ENCODE measurements around the gene NOSIP.

NOSIP gene

DNA sequence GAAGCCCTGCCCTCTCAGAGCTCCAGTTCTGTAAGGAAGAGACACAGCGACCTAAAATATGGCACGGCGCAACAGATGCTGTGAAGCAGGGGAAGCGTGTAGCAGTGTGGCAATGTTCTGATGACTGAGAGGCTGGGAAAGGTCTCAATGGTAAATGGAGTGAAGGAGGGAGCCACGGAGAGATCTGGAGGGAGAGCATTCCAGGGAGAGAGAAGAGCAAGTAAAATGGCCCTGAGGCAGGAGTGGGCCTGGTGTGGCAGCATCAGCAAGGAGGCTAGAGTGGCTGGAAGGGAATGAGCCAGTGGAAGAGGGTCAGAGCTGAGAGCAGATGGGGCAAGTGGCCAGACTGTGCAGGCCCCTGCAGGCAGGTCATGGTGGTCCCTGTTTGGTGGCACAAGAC is 36.2 kb downstream of the NOSIP start:
- DNase-seq (ENCODE audit: low spot score), result no peak

DNA sequence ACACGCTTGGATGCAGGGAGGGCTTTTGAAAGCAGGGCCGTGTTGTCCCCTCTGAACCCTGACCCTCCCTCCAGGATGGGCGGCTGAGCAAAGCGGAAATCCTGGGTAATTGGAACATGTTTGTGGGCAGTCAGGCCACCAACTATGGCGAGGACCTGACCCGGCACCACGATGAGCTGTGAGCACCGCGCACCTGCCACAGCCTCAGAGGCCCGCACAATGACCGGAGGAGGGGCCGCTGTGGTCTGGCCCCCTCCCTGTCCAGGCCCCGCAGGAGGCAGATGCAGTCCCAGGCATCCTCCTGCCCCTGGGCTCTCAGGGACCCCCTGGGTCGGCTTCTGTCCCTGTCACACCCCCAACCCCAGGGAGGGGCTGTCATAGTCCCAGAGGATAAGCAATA is 37.3 kb downstream of the NOSIP start:
- no peak for DNase-seq (ENCODE audit: low spot score)

DNA sequence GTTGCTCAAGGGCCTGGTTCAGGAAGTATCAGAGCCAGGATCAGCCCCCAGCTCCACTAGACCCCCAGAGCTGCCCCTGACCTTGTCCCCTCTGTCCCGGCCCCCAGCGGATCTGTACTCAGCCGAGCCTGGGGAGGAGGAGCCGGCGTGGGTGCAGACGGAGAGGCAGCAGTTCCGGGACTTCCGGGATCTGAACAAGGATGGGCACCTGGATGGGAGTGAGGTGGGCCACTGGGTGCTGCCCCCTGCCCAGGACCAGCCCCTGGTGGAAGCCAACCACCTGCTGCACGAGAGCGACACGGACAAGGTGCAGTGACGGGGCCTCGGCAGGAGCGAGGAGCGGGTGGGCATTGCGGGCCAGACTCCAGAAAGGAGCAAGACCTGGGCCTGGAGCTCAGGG is 37.9 kb downstream of the NOSIP start:
- no peak for DNase-seq (ENCODE audit: low spot score)

DNA sequence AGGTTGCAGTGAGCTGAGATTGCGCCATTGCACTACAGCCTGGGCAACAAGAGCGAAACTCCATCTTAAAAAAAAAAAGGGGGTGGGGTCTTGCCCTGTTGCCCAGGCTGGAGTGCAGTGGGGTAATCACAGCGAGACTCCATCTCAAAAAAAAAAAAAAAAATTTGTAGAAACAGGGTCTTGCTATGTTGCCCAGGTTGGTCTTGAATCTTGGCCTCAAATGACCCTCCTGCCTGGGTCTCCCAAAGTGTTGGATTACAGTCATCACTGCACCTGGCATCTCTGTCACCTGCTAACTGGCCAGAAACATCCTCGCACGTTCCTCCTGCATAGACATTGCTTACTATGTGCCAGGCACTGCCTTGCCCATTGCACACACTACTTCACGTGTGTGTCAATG is 38.4 kb downstream of the NOSIP start:
- DNase-seq (ENCODE audit: low spot score), result no peak

DNA sequence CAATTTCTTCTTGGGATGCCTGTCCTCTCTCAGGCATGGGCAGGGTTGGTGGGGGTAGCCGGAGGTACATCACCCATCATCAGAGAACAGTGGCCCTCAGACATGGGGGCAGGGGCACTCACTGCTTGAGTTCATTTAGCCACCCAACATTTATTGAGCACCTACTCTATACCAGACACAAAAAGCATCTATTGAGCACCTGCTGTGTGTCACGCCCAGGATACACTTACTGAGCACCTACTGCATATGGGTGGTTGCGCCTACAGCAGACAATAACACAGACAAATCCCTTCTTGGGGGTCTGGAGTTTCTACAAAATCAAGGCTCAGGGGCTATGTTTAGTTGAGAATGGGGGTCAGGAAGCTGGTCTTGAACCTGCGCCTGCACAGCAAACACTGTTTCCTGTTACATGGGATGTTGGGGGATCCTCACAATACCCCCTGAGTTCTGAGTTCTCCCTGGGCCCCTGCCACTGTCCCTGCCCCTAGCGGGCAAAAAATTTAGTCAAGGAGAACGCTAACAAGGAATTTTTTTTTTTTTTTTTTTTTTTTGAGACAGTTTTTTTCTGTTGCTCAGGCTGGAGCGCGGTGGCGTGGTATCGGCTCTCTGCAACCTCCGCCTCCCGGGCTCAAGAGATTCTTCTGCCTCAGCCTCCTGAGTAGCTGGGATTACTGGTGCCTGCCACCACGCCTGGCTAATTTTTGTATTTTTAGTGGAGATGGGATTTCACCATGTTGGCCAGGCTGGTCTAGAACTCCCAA is 41.0 kb downstream of the NOSIP start:
- no peak for DNase-seq (ENCODE audit: low spot score)

DNA sequence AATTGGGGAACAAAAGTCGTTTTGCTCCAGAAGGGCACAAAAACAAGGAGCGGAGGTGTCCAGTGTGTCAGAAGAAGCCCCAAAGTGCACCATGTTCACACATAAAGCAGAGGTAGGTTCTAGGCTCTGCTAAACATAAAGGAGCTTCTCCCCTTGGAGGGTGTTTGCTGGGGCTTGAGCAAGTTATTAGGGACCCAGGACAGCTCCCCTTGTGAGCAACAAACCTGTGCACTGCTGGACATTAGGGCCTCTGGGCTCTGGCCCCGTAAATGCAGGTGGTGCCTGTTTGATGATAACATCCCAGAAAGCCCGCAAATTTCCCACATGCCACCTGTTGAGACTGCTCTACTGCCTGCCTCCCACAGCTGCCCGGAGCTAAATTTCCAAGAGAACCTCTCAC is 41.7 kb downstream of the NOSIP start:
- DNase-seq (ENCODE audit: low spot score), result no peak

DNA sequence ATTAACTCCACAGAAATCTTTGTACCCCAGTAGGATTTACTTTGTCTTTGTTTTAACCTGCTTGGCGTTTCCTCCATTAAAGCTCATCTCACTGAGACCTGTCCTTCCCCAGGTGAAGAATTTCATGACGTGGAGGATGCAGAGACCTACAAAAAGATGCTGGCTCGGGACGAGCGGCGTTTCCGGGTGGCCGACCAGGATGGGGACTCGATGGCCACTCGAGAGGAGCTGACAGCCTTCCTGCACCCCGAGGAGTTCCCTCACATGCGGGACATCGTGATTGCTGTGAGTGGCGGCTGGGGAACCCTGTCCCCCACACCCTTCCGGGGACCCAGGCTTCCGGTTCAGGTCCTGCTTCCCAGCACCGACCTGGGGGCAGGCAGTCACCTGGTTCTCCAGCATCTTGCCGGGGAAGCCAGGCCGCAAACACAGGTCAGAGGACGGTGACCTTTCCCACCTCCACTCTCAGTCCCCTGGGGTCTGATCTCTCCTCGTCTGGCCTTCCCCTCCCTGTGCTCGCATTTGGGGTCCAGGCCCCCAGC is 43.4 kb downstream of the NOSIP start:
- no peak for DNase-seq (ENCODE audit: low spot score)

DNA sequence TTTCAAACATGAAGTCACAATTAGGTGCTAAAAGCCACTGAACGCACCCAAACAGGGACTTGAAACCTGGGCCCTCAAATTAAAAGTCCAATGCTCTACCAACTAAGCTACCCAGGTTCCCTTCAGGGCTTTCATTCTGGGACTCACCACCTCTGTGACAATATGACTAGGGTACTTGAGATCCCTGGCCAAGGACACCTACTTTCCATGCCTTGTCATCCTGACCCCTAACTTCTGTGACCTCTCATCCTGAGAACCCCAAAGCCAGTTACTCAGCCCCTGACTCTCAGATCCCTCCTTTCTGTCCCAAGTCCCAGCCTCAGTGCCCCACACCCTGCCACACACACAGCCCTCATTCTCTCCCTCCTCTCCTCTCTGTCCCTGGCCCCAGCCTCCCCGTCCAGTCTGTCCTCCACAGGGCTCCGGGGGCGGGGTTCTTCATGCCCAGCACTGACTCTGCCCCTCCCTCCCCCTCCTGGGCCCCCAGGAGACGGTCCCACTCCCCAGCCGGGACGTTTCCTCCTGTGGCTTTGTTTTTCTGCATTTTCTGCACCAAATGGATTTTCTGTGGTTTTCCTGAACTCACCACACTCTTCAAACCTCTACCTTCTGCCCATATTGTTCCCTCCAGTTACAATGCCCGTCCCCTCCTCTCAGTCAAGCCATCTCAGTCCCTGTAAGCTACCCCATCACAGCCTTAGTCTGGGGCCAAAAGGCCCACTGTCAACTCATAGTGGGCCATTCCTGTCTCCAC is 45.5 kb downstream of the NOSIP start:
- DNase-seq (ENCODE audit: low spot score), result no peak

DNA sequence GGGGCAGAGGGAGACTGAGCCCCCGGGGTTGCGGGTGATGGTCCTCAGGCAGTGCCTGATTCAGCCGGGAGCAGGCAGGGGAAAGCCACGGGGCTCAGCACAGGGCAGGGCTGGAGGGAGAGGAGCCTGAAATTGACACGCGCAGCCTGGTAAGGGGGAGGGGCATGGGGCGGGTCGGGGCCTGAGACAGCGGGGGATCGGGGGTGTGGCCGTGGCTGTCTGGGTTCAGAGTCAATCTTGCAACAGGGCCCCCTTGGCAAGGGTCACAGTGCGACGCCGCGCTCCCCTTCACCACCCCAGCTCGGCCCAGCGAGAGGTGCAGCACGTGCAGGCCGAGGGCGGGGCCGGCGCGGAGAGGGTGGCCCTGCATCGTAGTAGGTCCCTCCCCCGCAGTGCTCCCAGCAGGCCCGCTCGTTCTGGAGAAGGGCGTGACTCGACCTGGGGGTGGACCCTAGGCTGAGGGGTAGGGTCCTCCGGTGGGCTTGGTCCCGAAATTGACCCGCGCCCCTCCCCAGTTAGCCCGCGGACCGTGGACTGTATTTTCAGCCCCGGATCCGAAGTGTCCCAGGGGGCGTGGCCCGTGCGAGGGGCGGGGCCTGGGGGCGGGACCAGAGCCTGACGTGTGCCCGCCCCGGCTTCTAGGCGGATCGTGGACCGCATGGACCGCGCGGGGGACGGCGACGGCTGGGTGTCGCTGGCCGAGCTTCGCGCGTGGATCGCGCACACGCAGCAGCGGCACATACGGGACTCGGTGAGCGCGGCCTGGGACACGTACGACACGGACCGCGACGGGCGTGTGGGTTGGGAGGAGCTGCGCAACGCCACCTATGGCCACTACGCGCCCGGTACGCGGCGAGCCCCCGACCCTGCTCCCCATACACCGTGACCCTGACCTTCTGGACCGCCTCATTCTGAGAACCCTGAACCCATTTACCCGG is 46.5 kb downstream of the NOSIP start:
- peak; percentile 46 for DNase-seq (ENCODE audit: low spot score)

DNA sequence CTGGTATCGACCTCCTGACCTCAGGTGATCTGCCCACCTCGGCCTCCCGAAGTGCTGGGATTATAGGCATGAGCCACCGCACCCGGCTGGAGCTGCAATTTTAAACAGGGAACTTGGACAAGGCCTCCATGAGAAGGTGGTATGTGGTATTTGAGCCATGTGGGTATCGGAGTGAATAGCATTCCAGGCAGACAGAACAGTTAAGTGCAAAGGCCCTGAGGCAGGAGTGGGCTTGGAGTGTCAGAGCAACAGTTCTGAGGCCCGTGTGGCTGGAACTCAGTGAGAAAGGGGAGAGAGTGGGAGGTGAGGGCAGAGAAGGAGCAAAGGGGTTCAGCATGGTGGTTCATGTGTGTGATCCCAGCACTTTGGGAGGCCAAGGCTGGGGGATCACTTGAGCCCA is 49.6 kb downstream of the NOSIP start:
- no peak for DNase-seq (ENCODE audit: low spot score)

DNA sequence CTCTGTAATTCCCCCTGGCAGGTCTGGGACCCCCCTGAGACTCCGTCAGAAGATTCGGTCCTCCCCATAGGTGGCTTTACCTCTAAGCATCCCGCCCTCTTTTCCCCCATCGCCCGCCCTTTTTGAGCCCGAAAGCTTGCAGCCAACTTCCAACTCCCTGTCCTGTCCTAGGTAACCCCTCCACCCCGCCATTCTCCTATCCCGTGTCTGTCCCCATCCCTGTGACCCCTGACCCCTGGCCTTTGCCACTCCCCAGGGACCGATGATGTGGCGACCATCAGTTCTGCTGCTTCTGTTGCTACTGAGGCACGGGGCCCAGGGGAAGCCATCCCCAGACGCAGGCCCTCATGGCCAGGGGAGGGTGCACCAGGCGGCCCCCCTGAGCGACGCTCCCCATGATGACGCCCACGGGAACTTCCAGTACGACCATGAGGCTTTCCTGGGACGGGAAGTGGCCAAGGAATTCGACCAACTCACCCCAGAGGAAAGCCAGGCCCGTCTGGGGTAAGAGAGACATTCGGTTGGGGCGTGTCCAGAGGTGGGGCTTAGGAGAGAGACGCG is 52.1 kb downstream of the NOSIP start:
- no peak for DNase-seq (ENCODE audit: low spot score)

DNA sequence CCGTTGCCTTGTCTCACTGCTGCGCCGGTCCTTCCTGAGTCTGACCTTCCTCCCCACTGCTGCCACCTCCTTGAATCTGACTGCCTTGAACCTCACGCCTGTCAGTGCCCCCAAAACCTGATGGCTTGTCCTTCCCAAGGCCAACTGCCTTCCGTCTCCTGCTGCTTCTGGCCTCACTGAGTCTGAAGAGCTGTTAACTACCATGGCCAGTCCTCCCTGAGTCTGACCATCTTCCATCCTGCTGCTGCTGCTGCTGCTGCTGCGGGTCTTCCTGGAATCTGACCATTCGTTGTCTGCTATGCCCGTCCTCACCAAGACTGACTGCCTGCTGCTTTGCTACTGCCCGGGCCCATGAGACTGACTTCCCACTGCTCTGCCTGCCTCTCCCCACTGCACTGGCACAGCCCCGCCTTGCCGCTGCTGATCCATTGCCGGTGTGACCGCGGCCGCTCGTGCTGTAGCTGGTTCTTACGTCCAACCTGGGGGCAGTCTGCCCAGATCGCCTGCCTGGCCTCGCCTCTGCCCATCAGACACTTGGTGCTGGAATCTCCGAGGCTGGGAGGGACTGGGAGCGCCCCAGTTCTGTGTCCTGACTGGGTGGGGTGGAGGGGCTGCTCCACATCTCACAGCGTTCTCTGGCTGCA is 55.4 kb downstream of the NOSIP start:
- no peak for DNase-seq (ENCODE audit: low spot score)

DNA sequence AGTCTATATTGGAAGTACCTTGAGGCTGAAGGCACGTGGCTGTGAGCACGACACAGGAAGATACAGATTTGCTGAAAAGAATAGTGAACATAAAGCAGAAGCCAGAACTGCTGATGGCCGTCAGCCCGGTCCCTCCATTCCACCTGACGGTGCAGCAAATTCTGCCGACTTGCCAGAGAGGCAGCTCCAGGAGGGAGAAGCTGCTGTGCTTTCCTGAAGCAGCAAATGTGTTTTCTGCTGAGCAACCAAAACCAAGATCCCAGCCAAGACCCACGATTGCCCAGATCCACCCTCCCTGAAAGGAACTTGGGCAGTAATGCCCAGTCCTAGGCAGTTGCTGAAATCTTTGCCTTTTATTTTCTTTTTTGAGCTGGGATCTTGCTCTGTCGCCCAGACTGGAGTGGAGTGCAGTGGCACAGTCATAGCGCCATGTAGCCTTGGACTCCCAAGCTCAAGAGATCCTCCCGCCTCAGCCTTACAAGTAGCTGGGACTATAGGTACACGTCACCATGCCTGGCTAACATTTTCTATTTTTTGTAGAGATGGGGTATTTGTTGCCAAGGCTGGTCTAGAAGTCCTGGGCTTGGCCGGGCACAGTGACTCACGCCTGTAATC is 59.5 kb downstream of the NOSIP start:
- no peak for DNase-seq (ENCODE audit: low spot score)

DNA sequence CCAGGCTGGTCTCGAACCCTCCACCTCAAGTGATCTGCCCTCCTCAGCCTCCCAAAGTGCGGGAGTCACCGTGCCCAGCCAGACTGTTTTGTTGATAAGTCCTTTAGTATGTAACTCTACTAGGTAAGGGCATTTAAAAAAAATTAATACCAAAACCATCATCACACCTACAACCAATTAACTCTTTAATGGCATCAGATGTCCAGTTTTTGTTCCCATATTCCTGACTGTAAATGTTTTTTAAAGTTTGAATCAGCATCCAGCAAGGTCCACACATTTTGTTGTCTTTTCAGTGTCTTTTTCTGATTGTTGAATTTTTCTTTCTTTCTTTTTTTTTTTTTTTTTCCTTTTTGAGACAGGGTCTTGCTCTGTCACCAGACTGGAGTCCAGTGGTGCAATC is 62.3 kb downstream of the NOSIP start:
- DNase-seq (ENCODE audit: low spot score), result no peak

DNA sequence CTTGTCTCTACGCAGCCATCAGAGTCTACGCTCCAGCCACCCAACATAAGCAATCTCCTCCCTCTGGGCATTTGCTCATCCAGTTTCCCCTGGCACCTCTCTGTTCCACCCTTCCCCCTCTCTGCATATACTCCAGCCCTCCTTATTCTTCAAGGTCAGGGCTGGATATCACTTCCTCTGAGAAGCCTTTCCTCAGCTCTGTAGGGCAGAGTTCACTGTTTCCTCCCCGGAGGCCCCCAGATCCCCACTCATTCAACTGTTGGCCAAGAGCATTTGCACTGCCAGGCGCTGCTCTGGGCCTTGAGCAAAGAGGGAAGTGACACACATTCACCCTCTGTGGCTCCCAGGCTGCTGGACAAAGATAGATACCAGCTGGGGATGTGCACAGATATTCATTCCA is 64.6 kb downstream of the NOSIP start:
- DNase-seq (ENCODE audit: low spot score), result no peak

DNA sequence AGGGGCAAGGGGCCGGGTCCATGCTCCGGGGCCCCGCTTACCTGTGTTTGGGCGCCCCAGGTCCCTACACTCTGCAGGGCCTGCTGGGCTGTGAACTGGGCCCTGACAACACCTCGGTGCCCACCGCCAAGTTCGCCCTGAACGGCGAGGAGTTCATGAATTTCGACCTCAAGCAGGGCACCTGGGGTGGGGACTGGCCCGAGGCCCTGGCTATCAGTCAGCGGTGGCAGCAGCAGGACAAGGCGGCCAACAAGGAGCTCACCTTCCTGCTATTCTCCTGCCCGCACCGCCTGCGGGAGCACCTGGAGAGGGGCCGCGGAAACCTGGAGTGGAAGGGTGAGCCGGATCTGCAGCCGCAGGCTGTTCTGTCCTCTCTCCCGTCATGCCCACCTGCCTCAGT is 66.2 kb downstream of the NOSIP start:
- DNase-seq (ENCODE audit: low spot score), result no peak

DNA sequence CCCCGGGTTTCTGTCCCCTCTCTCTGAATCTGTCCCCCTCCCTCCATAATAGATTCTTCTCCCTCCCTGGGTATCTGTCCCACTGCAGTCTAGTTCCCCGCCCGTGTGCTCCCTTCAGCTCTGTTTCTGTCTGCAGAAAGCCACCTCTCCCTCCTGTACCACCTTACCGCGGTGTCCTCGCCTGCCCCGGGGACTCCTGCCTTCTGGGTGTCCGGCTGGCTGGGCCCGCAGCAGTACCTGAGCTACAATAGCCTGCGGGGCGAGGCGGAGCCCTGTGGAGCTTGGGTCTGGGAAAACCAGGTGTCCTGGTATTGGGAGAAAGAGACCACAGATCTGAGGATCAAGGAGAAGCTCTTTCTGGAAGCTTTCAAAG is 66.6 kb downstream of the NOSIP start:
- no peak for DNase-seq (ENCODE audit: low spot score)

DNA sequence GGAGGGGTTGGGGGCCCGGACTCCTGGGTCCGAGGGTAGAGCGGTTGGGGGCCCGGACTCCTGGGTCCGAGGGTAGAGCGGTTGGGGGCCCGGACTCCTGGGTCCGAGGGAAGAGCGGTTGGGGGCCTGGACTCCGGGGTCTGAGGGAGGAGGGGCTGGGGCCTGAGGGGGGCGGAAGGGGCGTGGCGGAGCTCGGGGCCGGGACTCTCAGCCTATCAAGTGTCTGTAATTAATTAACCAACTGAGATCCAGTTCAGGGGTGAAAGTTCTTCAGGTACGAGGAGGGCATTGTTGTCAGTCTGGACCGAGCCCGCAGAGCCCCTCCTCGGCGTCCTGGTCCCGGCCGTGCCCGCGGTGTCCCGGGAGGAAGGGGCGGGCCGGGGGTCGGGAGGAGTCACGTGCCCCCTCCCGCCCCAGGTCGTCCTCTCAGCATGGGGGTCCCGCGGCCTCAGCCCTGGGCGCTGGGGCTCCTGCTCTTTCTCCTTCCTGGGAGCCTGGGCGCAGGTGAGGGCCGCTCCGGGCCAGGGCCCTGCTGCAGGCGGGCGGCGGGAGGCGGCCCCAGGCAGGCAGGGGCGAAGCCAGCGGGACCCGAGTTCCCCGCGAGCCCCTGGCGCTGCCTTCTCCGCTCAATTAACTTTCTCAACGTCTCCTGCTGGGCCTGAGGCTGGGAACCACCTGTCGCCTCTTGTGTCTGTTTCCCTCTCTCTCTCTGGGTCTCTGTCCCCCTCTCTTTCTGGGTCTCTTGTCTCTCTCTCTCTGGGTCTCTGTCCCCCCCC is 67.2 kb downstream of the NOSIP start:
- DNase-seq (ENCODE audit: low spot score), result no peak

DNA sequence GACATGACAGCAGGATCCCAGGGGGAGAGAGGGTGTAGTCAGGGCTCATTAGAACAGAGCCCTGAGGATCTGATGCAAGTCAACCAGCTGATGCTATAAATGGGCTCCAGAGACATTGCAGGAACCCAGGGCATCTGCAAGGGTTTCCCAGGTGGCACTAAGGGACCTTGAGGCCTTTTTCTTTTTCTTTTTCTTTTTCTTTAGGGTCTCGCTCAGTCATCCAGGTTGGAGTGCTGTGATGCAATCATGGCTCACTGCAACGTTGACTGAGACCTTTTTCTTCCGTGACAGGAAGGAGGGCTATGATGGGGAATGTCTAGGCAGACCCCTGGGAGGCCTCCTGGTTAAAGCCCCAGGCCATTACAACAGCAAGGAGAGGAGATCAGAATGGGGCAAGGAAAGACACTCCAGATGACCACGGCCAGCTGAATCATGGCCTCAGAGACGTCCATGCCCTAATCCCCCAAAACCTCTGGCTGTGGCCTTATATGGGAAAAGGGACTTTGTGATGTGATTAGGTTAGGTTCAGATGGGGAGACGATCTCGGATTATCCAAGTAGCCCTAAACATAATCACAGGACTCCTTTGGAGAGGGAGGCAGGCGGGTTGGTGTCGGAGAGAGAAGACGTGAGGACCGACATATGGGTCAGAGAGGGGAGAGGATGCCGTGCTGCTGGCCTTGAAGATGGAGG is 72.4 kb downstream of the NOSIP start:
- no peak for DNase-seq (ENCODE audit: low spot score)

Measured in cerebellar cortex (tissue), 1 donor.